Astrocyte (in vitro differentiated cells and primary cell): ENCODE data around the gene RGS1.

ENCODE experiments used
- EZH2 ChIP-seq: IDR thresholded peaks from 2 replicates; pipeline ENCODE4 v1.6.1; 2012; ENCODE audit warnings: mild to moderate bottlenecking, low read length, inconsistent platforms; ENCODE audit not compliant: insufficient read depth
- TF ChIP-seq, protein P1 (sequence below): IDR thresholded peaks from 2 replicates; pipeline ENCODE4 v1.5.1; 2011; ENCODE audit warnings: low read depth, mild to moderate bottlenecking, inconsistent platforms, low read length, moderate library complexity; ENCODE audit not compliant: insufficient read depth

DNA sequence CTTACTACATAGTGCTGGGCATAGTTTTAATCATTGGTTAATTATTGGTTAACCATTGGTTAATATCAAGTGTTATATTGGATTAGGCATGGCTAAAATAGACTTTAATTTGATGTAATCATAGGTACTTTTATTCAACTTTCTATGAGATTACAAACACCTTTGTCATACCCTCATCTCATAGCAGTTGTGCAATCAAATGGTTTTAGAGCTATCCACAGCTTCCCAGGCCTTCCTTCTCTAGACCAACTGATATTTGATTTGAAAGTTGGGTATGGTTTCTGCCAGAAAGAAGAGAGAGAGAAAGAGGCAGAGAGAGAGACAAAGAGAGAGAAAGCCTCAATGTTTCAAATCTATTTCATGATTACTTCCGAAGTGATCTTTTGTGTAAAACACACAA is 9.6 kb upstream of the RGS1 start:
- TF ChIP-seq, protein P1, sequence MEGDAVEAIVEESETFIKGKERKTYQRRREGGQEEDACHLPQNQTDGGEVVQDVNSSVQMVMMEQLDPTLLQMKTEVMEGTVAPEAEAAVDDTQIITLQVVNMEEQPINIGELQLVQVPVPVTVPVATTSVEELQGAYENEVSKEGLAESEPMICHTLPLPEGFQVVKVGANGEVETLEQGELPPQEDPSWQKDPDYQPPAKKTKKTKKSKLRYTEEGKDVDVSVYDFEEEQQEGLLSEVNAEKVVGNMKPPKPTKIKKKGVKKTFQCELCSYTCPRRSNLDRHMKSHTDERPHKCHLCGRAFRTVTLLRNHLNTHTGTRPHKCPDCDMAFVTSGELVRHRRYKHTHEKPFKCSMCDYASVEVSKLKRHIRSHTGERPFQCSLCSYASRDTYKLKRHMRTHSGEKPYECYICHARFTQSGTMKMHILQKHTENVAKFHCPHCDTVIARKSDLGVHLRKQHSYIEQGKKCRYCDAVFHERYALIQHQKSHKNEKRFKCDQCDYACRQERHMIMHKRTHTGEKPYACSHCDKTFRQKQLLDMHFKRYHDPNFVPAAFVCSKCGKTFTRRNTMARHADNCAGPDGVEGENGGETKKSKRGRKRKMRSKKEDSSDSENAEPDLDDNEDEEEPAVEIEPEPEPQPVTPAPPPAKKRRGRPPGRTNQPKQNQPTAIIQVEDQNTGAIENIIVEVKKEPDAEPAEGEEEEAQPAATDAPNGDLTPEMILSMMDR = no peak
- TF ChIP-seq EZH2 = no peak
